HG02973 (cell line): ENCODE data around the gene CYTH3.
A peak's percentile ranks its signal among the peaks of the same experiment; 100 is the strongest.

Source experiments
- ATAC-seq: cut with Tn5 transposase; IDR thresholded peaks from one replicate; pipeline ENCODE4 v1.9.1; 2021; ENCODE audit warnings: moderate library complexity; ENCODE audit not compliant: unreplicated experiment

Gene CYTH3

DNA sequence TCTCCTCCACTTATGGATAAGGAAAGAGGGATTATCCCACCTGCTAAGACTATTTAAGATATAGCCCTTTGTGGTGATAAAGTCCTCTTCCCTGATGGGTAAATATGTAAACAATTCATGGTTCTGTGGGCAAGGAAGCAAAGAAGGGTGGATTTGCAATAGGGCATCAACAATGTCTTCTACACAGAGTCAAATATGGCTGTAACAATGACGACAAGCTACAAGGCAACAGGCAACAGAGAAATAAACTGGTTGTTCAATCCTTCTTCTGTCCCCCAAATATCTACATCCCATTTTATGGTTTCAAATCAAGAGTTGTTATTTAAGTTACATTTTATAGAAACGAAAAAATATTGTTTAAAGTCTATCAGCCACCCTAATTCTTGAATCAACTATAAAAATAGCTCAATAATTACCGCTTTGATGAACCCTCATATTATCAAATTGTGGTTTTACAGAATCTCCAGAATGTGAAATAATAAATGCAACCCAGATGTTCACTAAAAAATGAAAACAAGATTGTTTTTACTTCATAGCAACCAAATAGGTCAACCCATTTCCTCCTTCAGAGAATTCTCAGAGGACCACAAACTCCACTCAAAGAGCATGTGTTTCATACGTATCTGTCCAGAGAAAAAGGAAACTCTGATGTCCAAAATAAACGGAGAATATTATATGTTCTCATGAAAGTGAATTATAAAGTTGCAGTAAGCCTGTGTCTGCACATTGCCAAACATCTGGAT is 13.8 kb downstream of the CYTH3 start:
- ATAC-seq, result no peak

- no peak for ATAC-seq
Measured at GRCh38 chr7:6257675-6258074, 14.7 kb downstream of the CYTH3 start.

- peak; percentile 77 for ATAC-seq
Measured at GRCh38 chr7:6256677-6257535, 15.5 kb downstream of the CYTH3 start.

DNA sequence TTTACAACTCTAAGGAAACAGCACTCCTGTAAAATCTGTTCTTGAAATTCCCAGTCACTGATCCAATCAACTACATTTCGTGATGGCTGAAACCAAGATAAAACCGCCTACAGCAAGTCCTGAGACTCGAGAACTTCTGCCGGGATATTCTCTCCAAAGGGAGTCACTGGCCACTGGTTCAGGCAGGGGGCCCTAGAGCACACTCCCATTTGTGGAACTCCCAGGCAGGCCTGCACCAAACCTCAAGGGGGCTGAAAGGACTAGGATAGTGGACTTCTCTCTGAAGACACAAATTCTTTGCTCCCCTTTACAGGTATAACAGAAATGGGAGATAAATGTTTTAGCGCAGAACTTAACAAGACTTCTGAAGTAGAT is 16.3 kb downstream of the CYTH3 start:
- ATAC-seq, result no peak

DNA sequence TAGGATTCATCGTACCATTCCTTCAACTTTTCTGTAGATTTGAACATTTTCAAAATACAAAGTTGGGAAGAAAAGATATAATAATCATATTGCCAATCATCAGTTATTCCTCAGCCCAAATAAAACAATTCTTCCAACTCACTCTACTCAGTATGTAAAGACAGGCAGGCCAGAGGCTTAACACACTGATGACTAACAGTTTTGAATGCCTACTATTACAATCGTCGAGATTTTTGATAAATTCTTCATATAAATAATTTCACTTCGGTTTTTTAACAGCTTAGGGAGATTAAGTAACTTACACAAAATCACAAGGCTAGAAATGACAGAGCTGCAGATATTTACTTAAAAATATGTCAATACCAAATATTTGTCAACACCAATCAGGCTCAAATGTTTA is 17.6 kb downstream of the CYTH3 start:
- no peak for ATAC-seq

- no peak for ATAC-seq
Measured at GRCh38 chr7:6252748-6253147, 19.7 kb downstream of the CYTH3 start.

DNA sequence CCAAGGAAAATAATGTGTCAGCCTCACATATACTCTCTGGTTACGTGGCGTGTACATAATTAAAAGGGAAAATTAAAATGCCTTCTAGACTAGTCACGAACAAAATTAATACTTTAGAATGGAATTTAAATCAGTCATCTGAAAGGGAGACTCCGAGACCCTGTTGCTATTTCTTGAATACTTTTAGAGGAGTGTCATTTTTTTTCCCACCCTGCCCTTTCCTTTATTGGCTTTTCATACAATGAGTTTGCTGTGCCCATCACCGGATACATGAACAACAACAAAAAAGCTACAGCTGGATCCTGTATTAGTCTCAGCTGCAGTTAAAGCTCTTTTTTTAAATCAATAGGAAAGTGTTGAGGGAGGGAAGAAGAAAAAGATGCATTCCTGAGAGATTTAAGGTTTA is 20.1 kb downstream of the CYTH3 start:
- no peak for ATAC-seq

DNA sequence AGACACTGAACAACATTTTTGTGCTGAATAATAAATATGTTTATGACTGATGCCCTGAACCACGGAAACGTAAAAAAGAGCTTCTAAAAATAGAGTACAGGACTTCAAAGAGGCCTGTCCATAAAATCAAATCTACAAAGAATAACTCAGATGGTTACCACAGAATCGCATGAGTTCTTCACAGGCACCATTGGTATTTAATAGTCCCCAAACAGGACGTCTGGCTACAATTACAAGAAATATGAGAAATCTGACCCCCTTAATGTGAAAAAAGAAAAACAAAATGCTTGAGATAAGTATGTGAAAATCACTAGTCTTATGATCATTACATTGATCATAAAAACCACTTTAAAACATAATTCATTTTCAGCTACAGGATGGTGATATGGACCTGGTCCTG is 20.8 kb downstream of the CYTH3 start:
- no peak for ATAC-seq

- no peak for ATAC-seq
Measured at GRCh38 chr7:6250364-6250833, 22.0 kb downstream of the CYTH3 start.

DNA sequence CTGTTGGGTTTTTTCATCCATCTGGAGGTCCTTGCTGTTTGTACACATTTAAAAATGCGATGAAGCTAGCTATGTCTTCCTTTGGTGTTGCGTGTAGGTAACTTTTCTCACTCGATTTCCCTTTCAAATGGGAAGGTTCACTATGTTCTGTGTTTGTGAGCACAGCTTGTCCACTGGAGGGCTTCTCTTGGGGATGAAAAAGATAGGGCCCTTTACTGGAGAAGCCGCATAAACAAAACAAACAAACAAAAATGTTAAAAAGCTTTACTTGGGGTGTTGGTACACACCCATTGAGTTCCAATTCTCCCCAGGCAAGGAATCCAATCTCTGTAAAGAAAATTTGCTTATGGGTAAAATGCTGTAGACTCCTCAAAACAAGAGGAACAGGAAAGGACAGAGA is 23.4 kb downstream of the CYTH3 start:
- no peak for ATAC-seq

DNA sequence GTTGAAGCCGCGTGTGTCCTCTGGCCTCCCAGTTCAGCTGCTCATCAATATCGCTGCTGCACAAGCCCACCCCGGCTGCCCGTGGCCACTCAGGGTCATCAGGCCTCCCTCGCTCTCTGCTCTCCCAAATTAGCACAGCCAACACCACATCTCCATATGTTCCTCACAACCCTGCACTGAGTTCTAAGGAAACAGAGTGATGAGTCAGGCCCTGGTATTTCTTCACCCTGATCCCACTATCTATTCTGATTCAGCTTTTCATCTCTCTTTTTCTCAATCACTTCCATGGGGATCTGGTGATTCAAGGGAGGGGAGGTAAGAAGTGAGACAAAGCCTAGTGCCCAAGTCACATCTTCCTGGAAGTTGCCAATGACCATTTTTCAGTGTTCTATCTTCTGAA is 23.8 kb downstream of the CYTH3 start:
- no peak for ATAC-seq

GRCh38 chr7:6246251-6246917 is 26.0 kb downstream of the CYTH3 start:
- ATAC-seq, result no peak

GRCh38 chr7:6244021-6244420 is 28.4 kb downstream of the CYTH3 start:
- no peak for ATAC-seq

DNA sequence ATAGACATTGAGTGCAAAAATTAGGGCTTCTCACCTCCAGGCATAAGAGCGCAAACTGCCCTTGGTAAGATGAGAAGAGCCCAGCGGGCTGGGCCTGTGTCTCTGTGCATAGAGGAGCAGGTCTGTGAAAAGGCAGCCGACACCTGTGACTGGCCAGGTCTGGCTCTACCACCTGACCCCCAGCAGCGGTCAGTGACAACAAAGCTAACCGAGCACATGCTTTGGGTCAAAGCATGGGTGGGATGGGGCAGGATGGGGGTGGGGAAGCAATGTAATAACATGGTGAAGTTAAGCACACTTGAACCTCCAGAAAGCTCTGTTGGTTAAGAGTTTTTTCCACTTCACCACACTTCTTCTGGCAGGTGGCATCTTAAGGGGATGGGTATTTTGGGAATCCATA is 29.3 kb downstream of the CYTH3 start:
- no peak for ATAC-seq

DNA sequence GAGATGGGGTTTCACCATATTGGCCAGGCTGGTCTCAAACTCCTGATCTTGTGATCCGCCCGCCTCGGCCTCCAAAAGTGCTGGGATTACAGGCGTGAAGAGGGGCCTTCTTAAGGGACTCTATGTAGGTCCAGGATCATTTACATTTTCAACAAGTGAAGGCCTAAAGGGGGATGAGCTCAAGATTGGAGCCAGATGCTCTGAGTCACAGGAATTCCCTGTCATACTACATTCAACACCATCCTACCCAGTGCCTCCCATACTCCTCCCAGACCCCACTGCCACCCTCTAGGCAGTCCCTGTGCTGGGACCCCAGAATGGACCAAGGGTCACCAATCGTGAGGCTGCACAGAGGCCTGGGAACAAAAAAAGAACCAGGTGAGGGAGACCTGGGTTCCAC is 29.9 kb downstream of the CYTH3 start:
- ATAC-seq, result no peak

DNA sequence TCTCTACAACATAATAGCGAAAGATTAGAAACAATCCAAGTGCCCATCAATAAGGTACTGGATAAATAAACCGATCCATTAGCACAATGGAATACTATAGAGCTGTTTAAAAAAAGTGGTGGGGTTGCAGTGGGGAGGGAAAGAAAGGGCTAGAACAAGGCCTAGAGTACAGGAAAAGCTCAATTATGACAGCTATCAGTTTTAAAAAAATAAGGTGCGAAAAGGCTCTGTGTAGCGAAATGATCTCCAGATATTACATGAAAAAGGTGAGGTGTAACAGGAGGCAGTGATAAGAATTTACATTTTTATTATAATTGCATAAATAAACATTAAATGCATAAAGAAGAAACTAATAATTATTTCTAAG is 30.8 kb downstream of the CYTH3 start:
- no peak for ATAC-seq

DNA sequence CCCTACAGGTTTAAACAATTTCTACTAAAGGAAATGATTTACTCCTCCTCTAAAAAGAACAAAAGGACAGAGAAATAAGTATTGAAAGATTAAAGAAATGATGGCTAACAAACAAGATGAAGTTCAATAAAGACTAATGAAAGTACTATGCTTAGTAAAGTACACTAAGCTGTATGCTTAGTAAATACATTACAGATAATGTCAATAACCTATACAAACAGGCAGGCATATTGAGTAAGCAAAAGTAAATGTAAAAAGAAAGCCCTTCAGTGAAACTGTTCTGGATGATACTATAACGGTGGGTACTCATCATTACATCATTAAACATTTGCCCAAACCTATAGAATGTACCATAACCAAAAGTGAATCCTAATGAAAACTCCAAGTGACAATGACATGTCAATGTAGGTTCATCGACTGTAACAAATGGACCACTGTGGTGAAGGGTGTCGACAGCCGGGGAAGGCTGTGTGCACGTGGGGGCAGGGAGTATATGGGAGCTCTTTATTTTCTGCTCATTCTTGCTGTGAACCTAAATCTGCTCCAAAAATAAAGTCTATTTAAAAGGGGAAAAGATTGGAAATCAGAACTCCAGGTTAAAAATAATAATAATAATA is 34.0 kb downstream of the CYTH3 start:
- no peak for ATAC-seq

DNA sequence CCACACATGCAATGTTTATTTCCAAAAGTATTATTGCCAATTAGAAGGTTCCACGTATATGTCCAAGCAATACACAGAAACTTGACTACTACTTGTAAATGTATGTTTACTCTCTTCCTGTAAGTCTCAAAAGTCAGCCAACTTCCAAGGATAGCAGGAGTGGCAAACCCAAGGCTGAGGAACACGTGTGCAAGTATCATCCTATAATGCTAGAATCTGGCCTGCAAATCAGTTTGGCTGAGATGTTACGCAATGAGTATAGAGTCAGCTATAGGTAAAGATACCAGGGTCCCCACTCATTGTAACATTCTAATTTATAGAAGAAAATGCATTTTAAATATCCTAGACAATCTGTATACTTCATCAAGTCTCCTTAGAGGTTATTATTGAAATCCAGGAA is 34.7 kb downstream of the CYTH3 start:
- no peak for ATAC-seq

DNA sequence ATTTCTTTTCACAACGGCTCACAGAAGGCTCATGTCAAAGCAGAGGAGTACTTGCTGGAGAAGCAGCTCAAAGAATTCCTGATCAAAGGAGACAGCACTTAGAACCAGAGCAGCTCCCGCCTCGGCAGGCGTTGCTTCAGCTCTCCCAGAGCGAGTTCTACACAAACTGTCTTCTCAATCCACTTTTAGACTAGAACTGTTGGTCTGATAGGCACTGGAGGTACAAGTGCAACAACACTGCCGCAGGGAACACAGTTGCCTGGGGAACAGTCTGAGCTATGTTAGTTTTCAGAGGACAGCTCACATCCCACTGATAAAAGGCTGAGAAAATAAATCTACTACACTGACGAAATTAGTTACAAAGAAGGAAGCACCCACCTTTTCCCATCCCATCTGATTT is 35.4 kb downstream of the CYTH3 start:
- no peak for ATAC-seq

GRCh38 chr7:6235029-6235871 is 37.2 kb downstream of the CYTH3 start:
- ATAC-seq, result no peak

DNA sequence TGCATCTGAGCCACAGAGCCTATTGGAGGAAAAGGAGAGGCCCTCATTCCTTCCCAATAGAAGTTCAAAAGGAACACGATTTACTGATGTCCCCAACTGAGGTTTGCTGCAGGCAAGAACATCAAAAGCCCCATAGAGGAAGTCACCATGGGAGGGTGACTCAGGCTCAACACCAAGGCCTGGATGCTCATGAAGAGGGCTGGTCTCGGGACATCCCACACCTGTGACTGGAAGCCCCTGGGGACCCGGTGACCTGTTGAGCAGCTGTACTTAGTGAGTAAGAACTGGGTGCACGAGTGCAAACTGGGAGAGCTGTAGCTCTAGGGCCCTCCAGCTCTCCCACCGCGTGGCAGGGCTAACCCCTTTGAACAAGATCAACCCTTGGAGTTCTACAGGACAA is 38.0 kb downstream of the CYTH3 start:
- no peak for ATAC-seq
